Heart left ventricle (tissue), 16 donors: ENCODE data around the gene MAT1A. TPM values are rescaled to one million over a fixed set of nuclear protein-coding genes. Genes with fewer than 3 reads are reported as not detected.

Source experiments
- ATAC-seq, 4 donors: fragments of 200-7000 bp; cut with Tn5 transposase; one replicate each; pipeline ENCODE4 v1.9.1; 2020 to 2022; ENCODE audit warnings: moderate library complexity in 4 of 4, mild to moderate bottlenecking in 3 of 4, moderate number of reproducible peaks in 1 of 4
- DNase-seq, 5 donors: peaks; one replicate each; pipeline ENCODE4 v3.0.0-alpha.2; 2020
- H3K27ac ChIP-seq, 12 donors: fragments of 200-600 bp; sonication (generic) in 4 of 12; one replicate each; pipeline versions ENCODE4 v1.5.0 to v1.8.0; 2016 to 2022; ENCODE audit warnings: mild to moderate bottlenecking in 2 of 12
- H3K27me3 ChIP-seq, 9 donors: fragments of 200-600 bp; sonication (generic) in 2 of 9; one replicate each; pipeline versions ENCODE4 v1.5.1 to v1.8.0; 2016 to 2022; ENCODE audit warnings: mild to moderate bottlenecking in 3 of 9
- H3K36me3 ChIP-seq, 9 donors: fragments of 200-600 bp; sonication (generic) in 2 of 9; one replicate each; pipeline versions ENCODE4 v1.5.0 to v1.8.0; 2018 to 2022; ENCODE audit warnings: mild to moderate bottlenecking in 2 of 9
- H3K4me1 ChIP-seq, 12 donors: fragments of 200-600 bp; sonication (generic) in 4 of 12; one replicate each; pipeline versions ENCODE4 v1.5.0 to v1.8.0; 2016 to 2022; ENCODE audit warnings: mild to moderate bottlenecking in 3 of 12
- H3K4me3 ChIP-seq, 12 donors: fragments of 200-600 bp; sonication (generic) in 4 of 12; one replicate each; pipeline versions ENCODE4 v1.5.0 to v1.8.0; 2017 to 2022; ENCODE audit warnings: mild to moderate bottlenecking in 9 of 12, moderate library complexity in 4 of 12
- H3K9me3 ChIP-seq, 12 donors: fragments of 200-600 bp; sonication (generic) in 4 of 12; one replicate each; pipeline versions ENCODE4 v1.5.0 to v1.8.0; 2016 to 2022; ENCODE audit warnings: mild to moderate bottlenecking in 1 of 12
- POLR2A ChIP-seq, 2 donors: fragments of 450-650 bp; IDR thresholded peaks; one replicate each; pipeline ENCODE4 v1.6.1; 2017; ENCODE audit warnings: antibody characterized with exemption in 2 of 2, mild to moderate bottlenecking in 2 of 2, moderate library complexity in 2 of 2
- WGBS, 4 donors: extraction: QIAGEN DNeasy Blood & Tissue Kit in 2 of 4; methylation state at CpG; one replicate each; pipeline versions ENCODE4 v1.1.5 to v1.1.7; 2013 to 2018; 5-methylcytosine and 5-hydroxymethylcytosine counted together
- intact Hi-C, 10 donors: fragments of 100-400 bp; cut with DNase I; formaldehyde crosslinking; loops; one replicate each; pipeline versions ENCODE4 v1.11.1 to v1.14.2; 2022
- polyA plus RNA-seq, 2 donors: library from polyadenylated mRNA; stranded (reverse); fragments of 200-250 nt; gene quantifications; one replicate each; pipeline ENCODE4 v1.2.3, GENCODE V29; 2013
- total RNA-seq, 9 donors: library from RNA; depleted of rRNA in 2 of 9; stranded (reverse); fragments of >200 nt in 2 of 9; fragmentation: NEBNext Ultra II Directional in 3 of 9; extraction: Animal tissue kit (Norgen Biotek cat#: 25700) in 3 of 9; gene quantifications; one replicate each; pipeline versions ENCODE4 v1.1.0 to v1.2.4, GENCODE V29; 2016 to 2023
- TF ChIP-seq, protein P1 (sequence below), 12 donors: fragments of 200-600 bp; sonication (generic) in 4 of 12; IDR thresholded peaks; one replicate each; pipeline versions ENCODE4 v1.5.0 to v1.8.0; 2018 to 2022; ENCODE audit warnings: antibody characterized with exemption in 12 of 12, mild to moderate bottlenecking in 5 of 12
- donor health status: ischemic (EF 13 %, LVEDD 7.1; RV severe dilation, severe dysfunction).
- donor health status: healthy with polysubstance abuse.
- donor health status: DM: no; HTN: yes; CAD: no.
- donor health status: DM: no; HTN: no; CAD: no.
- donor health status: ischemic (EF 25% LVEDD 6.9; RV normal size, moderate dysfunction).
- donor health status: ischemic (EF 25% LVEDD 5.7; RV mildly dilated, moderate dysfunction).
- donor health status: healthy.
- donor health status: DM: yes; HTN: yes; CAD: no.
- donor health status: ischemic (EF 35%, LVEDD 5.7; RV mildly dilated, moderate dysfunction).
- donor health status: nonischemic (EF 11% LVEDD 7.7; RV severe dilation, severe dysfunction).
- donor health status: DM: yes; HTN: yes; CAD: no.
- donor health status: PGD.
- donor health status: ischemic (EF 29% LVEDD 5.4; RV normal size, mild dysfunction).
- donor health status: nonischemic (EF 23%, LVEDD 6.1; RV moderate dilation, normal function).

Gene MAT1A
- total and polyA plus RNA-seq, 11 donors: 0.07 to 1.1 (median 0.46) TPM; not detected in 7

DNA sequence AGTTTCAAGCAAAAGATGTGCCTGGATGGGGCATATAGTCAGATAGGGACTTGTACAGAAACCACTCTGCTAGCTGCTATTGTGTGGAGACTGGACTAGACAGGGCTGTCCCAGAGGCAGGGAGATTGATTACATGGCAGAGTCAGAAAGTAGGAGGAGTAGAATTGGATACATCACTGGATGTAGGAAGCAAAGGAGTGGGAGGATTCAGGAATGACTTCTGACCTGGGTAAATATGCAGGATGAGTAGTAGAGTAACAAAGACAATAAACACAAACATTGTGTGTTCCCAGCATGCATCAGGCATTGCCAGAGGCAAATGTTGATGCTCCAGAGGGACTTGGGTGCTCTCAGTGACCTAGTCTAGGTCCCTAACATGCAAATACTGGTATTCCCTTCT, 30.9 kb upstream of the MAT1A start:
- Histone ChIP-seq H3K9me3 (peaks cover 0 to 7% (median 0%) of the 10 kb centered on the region in 12 donors), H3K36me3 (no peaks in the 10 kb centered on the region), H3K27ac (no peak overlapping the region), H3K4me3 (no peak overlapping the region), H3K27me3 (peaks cover 0 to 6% (median 0%) of the 10 kb centered on the region in 9 donors), H3K4me1 (no peaks in the 10 kb centered on the region)
- ATAC-seq (no peak), DNase-seq (no peak)
- TF ChIP-seq POLR2A (IDR thresholded peaks at IDR 0.05): no peak
- TF ChIP-seq, protein P1, sequence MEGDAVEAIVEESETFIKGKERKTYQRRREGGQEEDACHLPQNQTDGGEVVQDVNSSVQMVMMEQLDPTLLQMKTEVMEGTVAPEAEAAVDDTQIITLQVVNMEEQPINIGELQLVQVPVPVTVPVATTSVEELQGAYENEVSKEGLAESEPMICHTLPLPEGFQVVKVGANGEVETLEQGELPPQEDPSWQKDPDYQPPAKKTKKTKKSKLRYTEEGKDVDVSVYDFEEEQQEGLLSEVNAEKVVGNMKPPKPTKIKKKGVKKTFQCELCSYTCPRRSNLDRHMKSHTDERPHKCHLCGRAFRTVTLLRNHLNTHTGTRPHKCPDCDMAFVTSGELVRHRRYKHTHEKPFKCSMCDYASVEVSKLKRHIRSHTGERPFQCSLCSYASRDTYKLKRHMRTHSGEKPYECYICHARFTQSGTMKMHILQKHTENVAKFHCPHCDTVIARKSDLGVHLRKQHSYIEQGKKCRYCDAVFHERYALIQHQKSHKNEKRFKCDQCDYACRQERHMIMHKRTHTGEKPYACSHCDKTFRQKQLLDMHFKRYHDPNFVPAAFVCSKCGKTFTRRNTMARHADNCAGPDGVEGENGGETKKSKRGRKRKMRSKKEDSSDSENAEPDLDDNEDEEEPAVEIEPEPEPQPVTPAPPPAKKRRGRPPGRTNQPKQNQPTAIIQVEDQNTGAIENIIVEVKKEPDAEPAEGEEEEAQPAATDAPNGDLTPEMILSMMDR (IDR thresholded peaks at IDR 0.05): no peak
- intact Hi-C loops: no loop called here

DNA sequence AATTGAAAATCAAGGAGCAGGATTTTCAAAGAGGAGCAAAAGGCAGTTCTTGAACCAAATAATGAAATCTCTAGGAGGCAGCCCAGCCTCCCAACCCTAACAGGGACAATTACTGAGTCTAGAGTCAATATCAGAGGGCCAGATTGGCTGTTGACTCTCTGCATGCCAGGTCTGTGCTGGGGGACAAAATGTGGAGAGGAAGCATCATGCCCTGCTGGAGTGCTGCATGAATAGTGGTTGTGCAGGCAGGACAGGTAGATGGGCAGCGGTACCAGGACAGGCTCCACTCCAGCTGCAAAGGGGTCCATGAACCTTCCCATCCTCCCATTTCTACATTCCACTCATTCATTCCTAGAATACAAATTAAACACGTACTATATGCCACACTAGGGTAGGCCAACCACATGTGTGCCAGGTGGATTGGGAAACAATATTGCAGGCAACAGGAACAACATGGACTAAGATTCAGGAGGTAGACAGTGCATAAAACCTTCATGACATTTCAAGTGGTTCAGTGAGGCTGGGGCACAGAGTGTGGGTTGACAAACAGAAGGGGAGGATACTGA, 30.4 kb upstream of the MAT1A start:
- intact Hi-C loops: no loop called here

DNA sequence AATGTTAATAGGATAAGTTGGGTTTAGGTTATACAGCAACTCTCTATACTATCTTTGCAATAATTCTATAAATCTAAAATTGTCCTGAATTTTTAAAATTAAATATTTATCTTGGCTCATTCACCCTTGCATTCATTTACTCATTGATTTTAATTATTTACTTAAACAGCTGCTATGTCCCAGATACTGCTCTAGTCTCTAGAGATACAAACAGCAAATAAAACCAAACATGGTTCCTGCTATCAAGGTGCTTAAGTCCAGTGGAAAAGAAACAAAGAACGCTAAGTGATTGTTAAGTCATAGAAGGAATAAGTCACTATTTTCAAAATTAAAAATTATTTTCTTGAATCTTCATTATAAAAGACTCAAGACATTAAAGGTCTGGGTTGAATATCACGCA, 29.9 kb upstream of the MAT1A start:
- TF ChIP-seq POLR2A (IDR thresholded peaks at IDR 0.05): no peak
- TF ChIP-seq, protein P1 (IDR thresholded peaks at IDR 0.05): no peak
- 87 to 92% (median 89%) methylated on average over 2 of the region's 2 CpGs for WGBS, 4 donors
- Histone ChIP-seq H3K9me3 (peaks cover 0 to 7% (median 0%) of the 10 kb centered on the region in 12 donors), H3K4me1 (no peaks in the 10 kb centered on the region), H3K36me3 (no peaks in the 10 kb centered on the region), H3K4me3 (no peak overlapping the region), H3K27me3 (peaks cover 0 to 6% (median 0%) of the 10 kb centered on the region in 9 donors), H3K27ac (no peak overlapping the region)
- DNase-seq (no peak), ATAC-seq (no peak)
- intact Hi-C loops: no loop called here

More for the DNA sequence above, 30.4 kb upstream of the MAT1A start:
- DNase-seq (no peak), ATAC-seq (no peak)
- Histone ChIP-seq H3K4me1 (no peaks in the 10 kb centered on the region), H3K9me3 (peaks cover 0 to 7% (median 0%) of the 10 kb centered on the region in 12 donors), H3K27ac (no peak overlapping the region), H3K36me3 (no peaks in the 10 kb centered on the region), H3K27me3 (peaks cover 0 to 6% (median 0%) of the 10 kb centered on the region in 9 donors), H3K4me3 (no peak overlapping the region)
- TF ChIP-seq, protein P1 (IDR thresholded peaks at IDR 0.05): no peak
- TF ChIP-seq POLR2A (IDR thresholded peaks at IDR 0.05): no peak
- WGBS, 4 donors: 93 to 96% (median 93%) methylated on average over 2 of the region's 2 CpGs

DNA sequence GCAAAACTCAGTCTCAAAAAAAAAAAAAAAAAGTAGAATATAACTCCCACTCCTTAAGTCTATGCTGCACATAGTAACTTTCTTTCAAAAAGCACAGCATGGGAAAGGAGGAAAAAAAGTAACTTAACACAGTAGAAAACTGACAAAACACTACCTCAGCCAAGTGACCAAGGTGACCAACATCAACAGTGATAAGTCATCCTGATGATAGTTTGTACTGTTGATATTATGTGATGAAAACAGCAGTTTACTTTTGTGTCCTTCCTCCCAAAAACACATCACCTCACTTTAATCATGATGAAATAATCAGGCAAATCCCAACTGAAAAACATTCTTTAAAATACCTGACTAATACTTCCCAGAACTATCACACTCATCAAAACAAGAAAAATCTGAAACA, 29.3 kb upstream of the MAT1A start:
- no peak overlapping the region for H3K27ac ChIP-seq
- H3K27me3 ChIP-seq: peaks cover 0 to 6% (median 0%) of the 10 kb centered on the region in 9 donors
- DNase-seq (no peak), ATAC-seq (no peak)
- peaks cover 0 to 7% (median 0%) of the 10 kb centered on the region in 12 donors for H3K9me3 ChIP-seq
- no peak overlapping the region for H3K4me3 ChIP-seq
- TF ChIP-seq POLR2A (IDR thresholded peaks at IDR 0.05): no peak
- intact Hi-C loops: no loop called here
- no peaks in the 10 kb centered on the region for H3K36me3 ChIP-seq
- H3K4me1 ChIP-seq: no peaks in the 10 kb centered on the region

DNA sequence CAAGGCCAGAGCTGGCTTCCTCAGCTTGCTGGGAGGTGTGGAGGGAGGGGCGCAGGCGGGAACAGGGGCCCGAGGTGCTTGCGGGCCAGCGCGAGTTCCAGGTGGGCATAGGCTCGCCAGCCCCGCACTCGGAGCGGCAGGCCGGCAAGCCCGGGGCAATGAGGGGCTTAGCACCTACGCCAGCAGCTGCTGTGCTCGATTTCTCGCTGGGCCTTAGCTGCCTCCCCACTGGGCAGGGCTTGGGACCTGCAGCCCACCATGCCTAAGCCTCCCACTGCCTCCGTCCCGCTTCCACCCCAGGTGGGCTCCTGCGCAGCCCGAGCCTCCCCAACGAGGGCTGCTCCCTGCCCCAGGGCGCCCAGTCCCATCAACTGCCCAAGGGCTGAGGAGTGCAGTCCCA, 25.9 kb upstream of the MAT1A start:
- Histone ChIP-seq H3K4me1 (no peaks in the 10 kb centered on the region), H3K4me3 (no peak overlapping the region), H3K27me3 (peaks cover 0 to 6% (median 0%) of the 10 kb centered on the region in 9 donors), H3K36me3 (no peaks in the 10 kb centered on the region), H3K9me3 (peaks cover 0 to 13% (median 0%) of the 10 kb centered on the region in 12 donors), H3K27ac (no peak overlapping the region)
- no peak for ATAC-seq
- intact Hi-C loops: no loop called here
- WGBS, 4 donors: 89 to 95% (median 94%) methylated on average over 8 to 21 of the region's 21 CpGs
- no peak for DNase-seq
- TF ChIP-seq, protein P1 (IDR thresholded peaks at IDR 0.05): no peak
- no peak for TF ChIP-seq POLR2A (IDR thresholded peaks at IDR 0.05)
